Measurements from ENCODE around the gene PLXDC1. TPM values are rescaled to one million over a fixed set of nuclear protein-coding genes. Genes with fewer than 3 reads are reported as not detected.
"Not testable (repeated sequence)": the region's sequence is repeated elsewhere in the genome, so short reads cannot be mapped to it uniquely, and the experiment has no call there.

PLXDC1 gene
- total and polyA plus RNA-seq, 2 donors (not counting 1 experiment from before 2014, with no cell fraction given), result 5.8 to 6.3 TPM

GRCh38 chr17:39022924-39023323 is 128.5 kb downstream of the PLXDC1 start:
- H4K20me1 ChIP-seq (ENCODE audit: control insufficient read depth, extremely low read depth, insufficient read depth, low read length), result no peaks in the 10 kb centered on the region
- no peak overlapping the region for H3K4me3 ChIP-seq (replicated peaks in 1 of 4; ENCODE audit: control extremely low read depth in 1 of 4, insufficient read depth in 1 of 4, low read depth in 3 of 4, low read length in 4 of 4)
- H3K27ac ChIP-seq (ENCODE audit: insufficient read depth, low read length), result no peak overlapping the region
- H3K27me3 ChIP-seq (ENCODE audit: control insufficient read depth, insufficient read depth, low read length), result peaks cover 17% of the 10 kb centered on the region
- H3K4me2 ChIP-seq (ENCODE audit: extremely low read depth, insufficient read depth, low read length), result no peak overlapping the region
- H3K36me3 ChIP-seq (ENCODE audit: control insufficient read depth, insufficient read depth, low read length), result no peaks in the 10 kb centered on the region
- no peak for DNase-seq (ENCODE audit: low read depth in 2 of 2)
- no peaks in the 10 kb centered on the region for H3K9me3 ChIP-seq (ENCODE audit: control insufficient read depth, insufficient read depth, low read depth, low read length)
- no peaks in the 10 kb centered on the region for H3K4me1 ChIP-seq (ENCODE audit: control insufficient read depth, extremely low read depth, insufficient read depth, low read length)
- no peak for TF ChIP-seq EZH2 (IDR thresholded peaks at IDR 0.05; ENCODE audit: low read length, missing control alignments)
- no peak for TF ChIP-seq CTCF (conservative IDR thresholded peaks at IDR 0.05 in 1 of 2, IDR thresholded peaks at IDR 0.05 in 1 of 2; ENCODE audit: low read depth in 1 of 2, low read length in 2 of 2)
- no peak overlapping the region for H2AFZ ChIP-seq (ENCODE audit: low read length)
- no peaks in the 10 kb centered on the region for H3K79me2 ChIP-seq (ENCODE audit: control insufficient read depth, insufficient read depth, low read length)
- H3K9ac ChIP-seq (ENCODE audit: insufficient read depth, low read length), result no peak overlapping the region

- not testable (repeated sequence) for H3K4me1 ChIP-seq (ENCODE audit: control insufficient read depth, extremely low read depth, insufficient read depth, low read length); H2AFZ ChIP-seq (ENCODE audit: low read length); H3K9ac ChIP-seq (ENCODE audit: insufficient read depth, low read length); H3K79me2 ChIP-seq (ENCODE audit: control insufficient read depth, insufficient read depth, low read length); H3K4me3 ChIP-seq (replicated peaks in 1 of 4; ENCODE audit: control extremely low read depth in 1 of 4, insufficient read depth in 1 of 4, low read depth in 3 of 4, low read length in 4 of 4); H3K9me3 ChIP-seq (ENCODE audit: control insufficient read depth, insufficient read depth, low read depth, low read length); H3K4me2 ChIP-seq (ENCODE audit: extremely low read depth, insufficient read depth, low read length); H3K27me3 ChIP-seq (ENCODE audit: control insufficient read depth, insufficient read depth, low read length); DNase-seq (ENCODE audit: low read depth in 2 of 2); H3K27ac ChIP-seq (ENCODE audit: insufficient read depth, low read length); H3K36me3 ChIP-seq (ENCODE audit: control insufficient read depth, insufficient read depth, low read length); H4K20me1 ChIP-seq (ENCODE audit: control insufficient read depth, extremely low read depth, insufficient read depth, low read length)
Observed at GRCh38 chr17:39020037-39020436, 131.4 kb downstream of the PLXDC1 start.

GRCh38 chr17:39018267-39019134 is 132.9 kb downstream of the PLXDC1 start:
- no peak for TF ChIP-seq EZH2 (IDR thresholded peaks at IDR 0.05; ENCODE audit: low read length, missing control alignments)

More at GRCh38 chr17:39018267-39019134, 132.9 kb downstream of the PLXDC1 start:
- H3K4me3 ChIP-seq (replicated peaks in 1 of 4; ENCODE audit: control extremely low read depth in 1 of 4, insufficient read depth in 1 of 4, low read depth in 3 of 4, low read length in 4 of 4), result no peak overlapping the region
- no peak overlapping the region for H2AFZ ChIP-seq (ENCODE audit: low read length)
- no peak overlapping the region for H3K9ac ChIP-seq (ENCODE audit: insufficient read depth, low read length)
- no peak for DNase-seq (ENCODE audit: low read depth in 2 of 2)
- no peaks in the 10 kb centered on the region for H4K20me1 ChIP-seq (ENCODE audit: control insufficient read depth, extremely low read depth, insufficient read depth, low read length)
- no peaks in the 10 kb centered on the region for H3K79me2 ChIP-seq (ENCODE audit: control insufficient read depth, insufficient read depth, low read length)
- no peak overlapping the region for H3K4me2 ChIP-seq (ENCODE audit: extremely low read depth, insufficient read depth, low read length)
- no peaks in the 10 kb centered on the region for H3K27me3 ChIP-seq (ENCODE audit: control insufficient read depth, insufficient read depth, low read length)
- no peaks in the 10 kb centered on the region for H3K9me3 ChIP-seq (ENCODE audit: control insufficient read depth, insufficient read depth, low read depth, low read length)
- H3K36me3 ChIP-seq (ENCODE audit: control insufficient read depth, insufficient read depth, low read length), result no peaks in the 10 kb centered on the region
- peaks cover 2% of the 10 kb centered on the region for H3K4me1 ChIP-seq (ENCODE audit: control insufficient read depth, extremely low read depth, insufficient read depth, low read length)
- H3K27ac ChIP-seq (ENCODE audit: insufficient read depth, low read length), result no peak overlapping the region

Measured in fibroblast of lung (primary cell).